Measurements from ENCODE around the gene TXLNB.

DNA sequence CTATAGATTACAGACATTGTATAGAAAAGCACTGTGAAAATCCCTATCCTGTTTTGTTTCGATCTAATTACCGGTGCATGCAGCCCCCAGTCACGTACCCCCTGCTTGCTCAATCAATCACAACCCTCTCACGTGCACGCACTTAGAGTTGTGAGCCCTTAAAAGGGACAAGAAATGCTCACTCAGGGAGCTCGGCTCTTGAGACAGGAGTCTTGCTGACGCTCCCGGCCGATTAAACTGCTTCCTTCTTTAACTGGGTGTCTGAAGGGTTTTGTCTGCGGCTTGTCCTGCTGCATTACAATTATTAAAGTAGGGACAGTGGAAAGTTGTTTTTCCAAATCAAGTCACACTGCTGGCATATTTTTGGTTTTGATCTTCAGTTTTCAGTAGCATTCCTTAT, 2.6 kb downstream of the TXLNB start:
- no peak for TF ChIP-seq HOXA7 (CRISPR knock-in tag; IDR thresholded peaks at IDR 0.05)
- TF ChIP-seq, protein P1, sequence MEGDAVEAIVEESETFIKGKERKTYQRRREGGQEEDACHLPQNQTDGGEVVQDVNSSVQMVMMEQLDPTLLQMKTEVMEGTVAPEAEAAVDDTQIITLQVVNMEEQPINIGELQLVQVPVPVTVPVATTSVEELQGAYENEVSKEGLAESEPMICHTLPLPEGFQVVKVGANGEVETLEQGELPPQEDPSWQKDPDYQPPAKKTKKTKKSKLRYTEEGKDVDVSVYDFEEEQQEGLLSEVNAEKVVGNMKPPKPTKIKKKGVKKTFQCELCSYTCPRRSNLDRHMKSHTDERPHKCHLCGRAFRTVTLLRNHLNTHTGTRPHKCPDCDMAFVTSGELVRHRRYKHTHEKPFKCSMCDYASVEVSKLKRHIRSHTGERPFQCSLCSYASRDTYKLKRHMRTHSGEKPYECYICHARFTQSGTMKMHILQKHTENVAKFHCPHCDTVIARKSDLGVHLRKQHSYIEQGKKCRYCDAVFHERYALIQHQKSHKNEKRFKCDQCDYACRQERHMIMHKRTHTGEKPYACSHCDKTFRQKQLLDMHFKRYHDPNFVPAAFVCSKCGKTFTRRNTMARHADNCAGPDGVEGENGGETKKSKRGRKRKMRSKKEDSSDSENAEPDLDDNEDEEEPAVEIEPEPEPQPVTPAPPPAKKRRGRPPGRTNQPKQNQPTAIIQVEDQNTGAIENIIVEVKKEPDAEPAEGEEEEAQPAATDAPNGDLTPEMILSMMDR (IDR thresholded peaks at IDR 0.05): no peak
- no peak for TF ChIP-seq CEBPB (IDR thresholded peaks at IDR 0.05)
- no peak for TF ChIP-seq CBX8 (IDR thresholded peaks at IDR 0.05)
- no peak for TF ChIP-seq ZNF302 (CRISPR knock-in tag; IDR thresholded peaks at IDR 0.05)
- no peak for TF ChIP-seq POLR2A (IDR thresholded peaks at IDR 0.05; ENCODE audit: low read length)
- TF ChIP-seq EHMT2 (IDR thresholded peaks at IDR 0.05; ENCODE audit: low read depth): no peak
- TF ChIP-seq RARB (CRISPR knock-in tag; IDR thresholded peaks at IDR 0.05): no peak
- TF ChIP-seq ESRRA (IDR thresholded peaks at IDR 0.05; ENCODE audit: borderline replicate concordance, low read length): no peak
- TF ChIP-seq POLR2AphosphoS2 (conservative IDR thresholded peaks at IDR 0.05; ENCODE audit: low read length): no peak
- TF ChIP-seq, protein P2, sequence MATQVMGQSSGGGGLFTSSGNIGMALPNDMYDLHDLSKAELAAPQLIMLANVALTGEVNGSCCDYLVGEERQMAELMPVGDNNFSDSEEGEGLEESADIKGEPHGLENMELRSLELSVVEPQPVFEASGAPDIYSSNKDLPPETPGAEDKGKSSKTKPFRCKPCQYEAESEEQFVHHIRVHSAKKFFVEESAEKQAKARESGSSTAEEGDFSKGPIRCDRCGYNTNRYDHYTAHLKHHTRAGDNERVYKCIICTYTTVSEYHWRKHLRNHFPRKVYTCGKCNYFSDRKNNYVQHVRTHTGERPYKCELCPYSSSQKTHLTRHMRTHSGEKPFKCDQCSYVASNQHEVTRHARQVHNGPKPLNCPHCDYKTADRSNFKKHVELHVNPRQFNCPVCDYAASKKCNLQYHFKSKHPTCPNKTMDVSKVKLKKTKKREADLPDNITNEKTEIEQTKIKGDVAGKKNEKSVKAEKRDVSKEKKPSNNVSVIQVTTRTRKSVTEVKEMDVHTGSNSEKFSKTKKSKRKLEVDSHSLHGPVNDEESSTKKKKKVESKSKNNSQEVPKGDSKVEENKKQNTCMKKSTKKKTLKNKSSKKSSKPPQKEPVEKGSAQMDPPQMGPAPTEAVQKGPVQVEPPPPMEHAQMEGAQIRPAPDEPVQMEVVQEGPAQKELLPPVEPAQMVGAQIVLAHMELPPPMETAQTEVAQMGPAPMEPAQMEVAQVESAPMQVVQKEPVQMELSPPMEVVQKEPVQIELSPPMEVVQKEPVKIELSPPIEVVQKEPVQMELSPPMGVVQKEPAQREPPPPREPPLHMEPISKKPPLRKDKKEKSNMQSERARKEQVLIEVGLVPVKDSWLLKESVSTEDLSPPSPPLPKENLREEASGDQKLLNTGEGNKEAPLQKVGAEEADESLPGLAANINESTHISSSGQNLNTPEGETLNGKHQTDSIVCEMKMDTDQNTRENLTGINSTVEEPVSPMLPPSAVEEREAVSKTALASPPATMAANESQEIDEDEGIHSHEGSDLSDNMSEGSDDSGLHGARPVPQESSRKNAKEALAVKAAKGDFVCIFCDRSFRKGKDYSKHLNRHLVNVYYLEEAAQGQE (IDR thresholded peaks at IDR 0.05): no peak
- no peak for TF ChIP-seq PHF8 (IDR thresholded peaks at IDR 0.05; ENCODE audit: borderline replicate concordance, low read depth)

Measured in A549 (cell line).